Ureter (tissue), 1 donor: ENCODE data around the gene USP2. TPM values are rescaled to one million over a fixed set of nuclear protein-coding genes. Genes with fewer than 3 reads are reported as not detected.
A peak's percentile ranks its signal among the peaks of the same experiment; 100 is the strongest.

ENCODE experiments used
- DNase-seq: peaks from one replicate; pipeline ENCODE4 v3.0.0-alpha.2; 2020; ENCODE audit warnings: low spot score
- total RNA-seq: library from RNA; stranded (reverse); gene quantifications from one replicate; pipeline ENCODE4 v1.2.4, GENCODE V29; 2023
- donor health status: DM: yes; HTN: yes; CAD: no.

The USP2 gene
- total RNA-seq, 1 donor from 2014 or later = 4.8 TPM

DNA sequence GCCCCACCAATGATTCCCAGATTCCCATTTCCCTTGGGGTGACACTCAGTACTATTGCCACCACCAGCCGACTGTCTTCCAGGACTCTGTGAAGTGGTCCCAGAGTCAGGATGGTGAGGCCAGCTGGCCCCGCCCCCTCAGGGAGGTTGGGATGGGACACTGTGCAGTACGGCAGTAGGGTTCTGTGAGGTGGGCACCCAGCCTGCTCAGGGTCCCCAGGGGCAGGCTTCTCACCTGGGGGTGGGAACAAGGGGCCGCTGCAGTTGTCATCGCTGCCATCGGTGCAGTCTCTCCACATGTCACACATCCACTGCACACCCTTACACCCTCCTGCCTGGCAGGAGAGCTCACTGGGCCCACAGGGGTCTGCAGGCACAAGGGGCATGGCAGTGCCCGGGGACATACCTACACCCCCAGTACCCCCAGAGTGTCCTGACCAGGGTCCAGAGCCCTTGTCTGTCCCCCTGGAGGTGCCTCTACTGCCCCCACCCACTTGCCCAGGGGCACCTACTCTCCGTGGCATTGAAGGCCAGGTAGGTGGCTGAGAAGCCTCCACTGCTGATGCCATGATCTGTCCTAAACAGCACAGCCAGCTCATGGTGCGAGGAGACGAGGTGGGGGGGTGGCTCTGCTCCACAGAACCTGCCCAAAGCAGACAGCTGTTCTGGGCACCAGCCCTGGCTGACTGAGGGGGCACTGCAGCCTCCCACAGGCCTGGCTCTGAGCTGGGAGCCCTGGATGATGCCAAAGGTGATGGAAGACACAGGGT is 38.9 kb downstream of the USP2 start:
- no peak for DNase-seq

DNA sequence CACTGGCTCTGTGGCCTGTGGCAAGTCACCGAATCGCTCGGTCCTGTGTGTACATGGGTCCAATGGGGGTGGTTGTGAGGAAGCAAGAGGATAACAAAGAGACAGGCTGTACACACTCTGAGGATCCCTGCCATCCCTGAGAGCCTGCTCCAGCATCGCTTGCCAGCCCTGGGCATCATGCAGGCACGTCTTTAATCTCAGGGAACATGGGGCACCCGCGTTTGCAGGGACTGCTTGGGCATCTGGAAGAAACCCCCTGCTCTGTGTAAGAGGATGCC is 39.5 kb downstream of the USP2 start:
- no peak for DNase-seq

DNA sequence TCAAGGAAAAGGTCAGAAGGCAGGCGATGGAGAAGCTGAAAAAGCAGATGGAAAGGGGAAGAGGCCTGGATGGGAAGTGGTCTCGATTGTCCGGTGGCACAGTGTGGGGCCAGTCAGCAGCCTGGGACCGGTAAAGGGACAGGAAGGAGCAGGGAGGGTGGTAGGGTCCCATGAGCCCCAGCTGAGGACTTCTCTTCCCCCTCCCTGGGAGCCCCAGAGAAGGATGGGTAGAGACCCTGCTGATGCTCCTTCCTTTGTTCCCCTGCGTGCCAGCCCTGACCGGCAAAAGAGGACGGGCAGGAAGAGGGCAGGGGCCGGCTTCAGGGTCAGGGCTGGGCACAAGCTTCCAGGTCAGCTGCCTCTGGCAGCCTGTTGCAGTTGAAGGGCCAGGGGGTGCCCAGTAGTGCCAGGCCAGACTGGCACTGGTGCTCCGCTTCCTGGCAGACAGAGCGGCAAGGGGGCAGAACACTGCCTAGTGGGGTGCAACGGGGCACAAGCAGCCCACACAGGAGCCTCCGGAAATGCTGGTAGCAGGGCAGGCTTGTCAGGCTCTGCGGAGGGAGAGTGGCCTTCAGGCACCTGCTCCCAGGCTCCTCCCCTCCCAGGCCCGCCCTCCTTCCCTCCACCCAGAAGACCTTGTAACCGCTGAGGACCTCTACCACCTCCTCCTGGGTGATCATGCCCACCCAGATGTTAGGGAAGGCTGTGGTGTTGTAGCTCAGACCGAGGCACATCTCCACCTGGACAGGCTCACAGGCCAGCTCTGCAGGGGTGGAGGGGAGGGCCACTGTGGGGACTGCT is 40.1 kb downstream of the USP2 start:
- DNase-seq = no peak

DNA sequence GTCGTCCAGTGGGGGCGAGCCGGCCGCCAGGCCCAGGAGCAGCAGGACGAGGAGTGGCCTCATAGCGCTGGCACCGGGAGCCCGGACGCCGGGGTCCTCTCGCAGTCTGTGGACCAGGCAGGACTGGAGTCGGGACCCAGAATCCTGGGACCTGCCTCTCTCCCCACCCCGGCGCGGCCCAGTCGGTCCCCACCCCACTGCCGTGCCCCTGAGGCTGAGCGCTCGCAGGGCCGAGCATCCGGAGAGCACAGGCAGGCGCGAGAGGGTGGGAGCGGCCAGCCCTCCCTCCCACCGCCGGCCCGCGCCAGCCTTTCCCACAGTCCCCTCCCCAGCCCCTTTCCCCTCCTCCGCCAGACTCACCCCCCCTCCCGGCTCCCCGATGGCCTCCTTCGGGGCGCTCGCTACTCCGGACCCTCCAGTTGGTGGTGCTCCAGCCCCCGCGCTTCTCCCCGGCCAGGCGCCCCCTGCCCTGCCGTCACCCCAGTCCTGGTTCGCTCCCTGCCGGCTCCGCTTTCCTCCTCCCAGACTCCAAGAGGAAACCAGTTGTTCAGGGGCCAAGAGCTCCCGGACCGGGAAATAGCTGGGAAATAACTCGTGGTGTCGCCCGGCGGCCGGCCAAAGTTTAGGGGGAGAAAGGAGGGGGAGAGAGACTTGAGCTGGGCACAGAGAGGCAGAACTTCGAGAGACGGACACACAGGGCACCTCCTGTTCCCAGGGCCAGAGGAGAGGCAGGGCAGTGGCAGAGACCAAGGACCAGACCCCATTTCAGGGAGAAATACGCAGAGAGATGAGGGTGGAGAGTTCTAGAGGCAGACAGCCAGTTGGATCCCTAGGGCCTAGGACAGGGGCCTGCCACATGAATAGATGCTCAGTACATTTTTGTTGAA is 40.9 kb downstream of the USP2 start, which contains the start of gene C1QTNF5:
C1QTNF5 (minus strand) TSS at position 549 of the 887 bp plus-strand sequence; CDS start at position 63, 486 bp downstream.
- DNase-seq = peak; percentile 87

DNA sequence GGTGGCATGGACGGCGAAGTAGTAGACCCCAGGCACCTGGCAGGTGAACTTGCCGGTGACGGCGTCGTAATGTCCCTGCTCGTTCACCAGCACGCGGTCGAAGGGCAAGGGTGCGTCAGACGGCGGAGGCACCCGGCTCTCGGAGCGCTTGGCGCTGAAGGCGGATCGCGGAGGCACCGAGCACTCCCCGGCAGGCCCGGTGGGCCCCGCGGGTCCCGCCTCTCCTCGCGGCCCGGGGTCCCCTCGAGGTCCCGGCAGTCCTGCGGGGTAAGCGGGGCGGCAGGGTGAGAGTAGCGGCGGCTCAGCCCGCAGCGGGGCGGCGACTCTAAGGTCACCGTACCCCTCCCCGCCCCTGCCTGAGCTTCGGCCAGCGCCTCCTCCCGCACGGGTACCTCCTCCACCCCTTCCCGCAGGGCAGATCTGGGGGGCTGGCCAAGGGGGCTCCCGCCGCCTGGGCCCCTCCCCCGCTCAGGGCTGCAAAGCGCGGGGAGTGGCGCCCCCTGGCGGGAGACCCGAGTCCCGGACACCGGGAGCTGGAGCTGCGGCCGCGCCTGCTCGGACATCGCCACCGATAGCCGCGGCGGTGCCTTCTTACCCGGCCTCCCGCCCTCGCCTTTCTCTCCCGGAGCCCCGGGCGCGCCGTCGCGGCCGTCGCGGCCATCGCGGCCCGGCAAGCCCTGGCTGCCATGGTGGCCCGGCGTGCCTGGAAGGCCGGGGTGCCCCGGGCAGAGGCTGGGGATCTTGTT is 41.7 kb downstream of the USP2 start:
- DNase-seq = no peak

DNA sequence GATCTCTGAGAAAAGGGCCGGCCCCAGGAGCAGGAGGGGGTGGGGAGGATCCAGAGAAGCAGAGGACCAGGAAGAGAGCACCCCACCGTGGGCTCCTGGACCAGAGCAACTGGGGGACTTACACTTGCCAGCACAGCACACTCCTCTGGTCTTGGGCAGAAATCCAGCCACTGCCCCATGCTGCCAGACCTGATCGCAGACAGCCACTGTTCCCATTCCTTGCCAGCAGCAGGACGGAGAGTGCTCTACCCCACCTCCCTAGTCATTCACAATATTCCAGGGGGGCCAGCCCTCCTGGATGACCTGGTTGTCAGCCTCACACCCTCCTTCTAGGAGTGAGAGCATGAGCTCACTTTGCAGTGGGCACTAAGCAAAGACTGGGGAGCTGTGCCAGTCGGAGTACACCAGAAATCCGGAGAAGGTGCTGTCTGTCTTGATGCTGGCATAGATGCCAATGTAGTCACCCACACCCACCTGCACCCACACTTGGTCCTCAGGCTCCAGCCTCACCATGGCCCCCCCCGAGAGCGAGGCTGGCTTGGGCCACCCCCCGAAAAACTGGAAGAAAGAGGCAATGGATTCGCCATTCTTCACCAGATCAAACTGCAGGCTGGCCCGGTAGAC is 42.4 kb downstream of the USP2 start:
- DNase-seq = no peak

DNA sequence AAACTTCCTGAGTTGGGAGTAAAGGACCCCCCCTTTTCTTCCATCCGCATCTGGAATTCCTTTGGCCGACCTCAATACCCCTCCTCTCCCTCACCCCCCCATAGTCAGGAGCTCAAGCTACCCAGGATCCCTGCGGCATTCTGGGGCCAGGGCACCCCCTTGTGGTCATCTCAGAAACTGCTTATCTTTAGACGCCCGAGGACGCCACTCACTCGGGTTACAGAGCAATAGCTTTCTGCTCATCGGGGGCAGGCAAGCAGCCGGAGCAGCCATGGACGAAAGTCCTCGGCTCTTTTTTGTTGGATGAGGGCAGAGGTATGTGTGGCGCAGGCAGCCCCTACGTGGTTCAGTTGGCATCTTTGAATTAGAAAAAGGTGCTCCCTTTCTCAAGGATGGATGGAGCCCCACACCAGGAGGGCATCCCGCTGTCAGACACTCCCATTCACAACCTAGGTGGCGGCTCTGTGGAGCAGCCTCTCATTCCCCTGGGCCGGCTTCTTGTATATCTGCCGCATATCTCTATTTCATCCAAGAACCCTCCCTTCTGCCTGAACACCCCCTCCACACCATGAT is 43.1 kb downstream of the USP2 start:
- no peak for DNase-seq

DNA sequence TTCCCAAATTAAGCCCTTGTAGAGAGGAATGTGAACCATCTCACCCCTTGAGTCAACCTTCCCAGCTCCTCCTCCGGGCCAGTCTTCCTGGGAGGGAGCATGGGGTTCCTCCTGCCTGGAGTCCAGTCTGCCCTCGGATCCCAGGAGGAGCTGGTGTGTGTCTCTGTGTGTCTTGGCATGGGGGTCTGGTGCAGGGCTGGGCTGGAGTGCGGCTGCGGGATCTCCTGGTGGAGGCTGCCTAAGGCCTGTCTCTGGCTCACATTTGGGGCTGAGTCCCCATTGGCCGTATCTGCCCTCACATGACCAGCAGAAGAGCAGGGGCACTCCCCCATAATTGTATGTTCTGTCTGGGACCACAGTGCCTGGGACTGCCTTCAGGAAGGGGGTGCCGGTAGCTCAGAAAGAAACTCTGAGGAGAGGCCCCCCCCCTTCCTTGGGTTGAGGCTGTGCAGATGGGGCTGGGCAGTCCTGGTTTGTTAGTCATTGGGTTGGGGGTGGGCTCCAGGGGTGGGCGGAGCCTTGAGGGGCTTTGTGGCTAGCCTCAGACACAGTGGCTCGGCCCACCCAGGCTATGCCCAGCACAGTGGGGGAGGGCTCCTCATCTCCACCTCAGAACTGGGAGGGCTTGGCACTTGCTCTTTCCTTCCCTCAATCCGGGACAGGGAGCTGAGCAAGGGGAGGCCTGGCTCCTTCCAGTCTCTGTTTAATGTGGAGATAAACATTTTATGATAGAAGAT is 43.7 kb downstream of the USP2 start:
- no peak for DNase-seq

DNA sequence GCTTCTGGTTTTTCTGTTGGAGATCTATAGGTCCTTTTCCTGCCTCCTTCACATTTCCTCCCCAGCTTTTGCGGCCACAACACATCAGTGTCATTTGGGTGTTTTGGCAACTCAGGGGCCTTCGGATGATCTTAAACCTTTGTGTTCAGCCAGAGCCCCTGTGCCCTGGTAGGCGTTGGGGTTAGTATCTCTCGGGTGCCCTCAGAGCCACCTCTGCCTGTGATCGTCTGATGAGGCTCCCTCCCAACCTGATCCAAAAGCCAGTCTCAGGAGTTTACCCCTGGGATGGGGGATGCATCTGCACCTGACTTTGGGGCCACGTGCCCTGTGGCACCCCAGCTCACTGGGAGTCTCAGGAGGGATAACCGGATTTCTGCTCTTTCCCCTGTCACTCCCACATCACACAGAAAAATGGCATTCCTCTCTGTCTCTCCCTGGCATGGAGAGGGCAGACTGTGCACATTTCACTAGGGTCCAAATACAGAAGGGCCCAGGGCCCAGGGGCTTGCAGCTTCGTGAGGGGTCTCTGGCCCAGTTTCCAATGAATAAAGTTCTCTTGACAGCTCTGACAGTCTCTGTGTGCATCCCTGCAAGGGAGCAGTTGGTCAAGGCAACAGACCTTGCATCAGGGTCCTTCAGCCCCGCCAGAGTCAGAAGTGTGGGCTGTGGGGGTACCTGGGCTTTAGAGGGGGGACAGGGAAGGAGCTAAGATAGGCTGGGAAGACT is 44.6 kb downstream of the USP2 start:
- no peak for DNase-seq

DNA sequence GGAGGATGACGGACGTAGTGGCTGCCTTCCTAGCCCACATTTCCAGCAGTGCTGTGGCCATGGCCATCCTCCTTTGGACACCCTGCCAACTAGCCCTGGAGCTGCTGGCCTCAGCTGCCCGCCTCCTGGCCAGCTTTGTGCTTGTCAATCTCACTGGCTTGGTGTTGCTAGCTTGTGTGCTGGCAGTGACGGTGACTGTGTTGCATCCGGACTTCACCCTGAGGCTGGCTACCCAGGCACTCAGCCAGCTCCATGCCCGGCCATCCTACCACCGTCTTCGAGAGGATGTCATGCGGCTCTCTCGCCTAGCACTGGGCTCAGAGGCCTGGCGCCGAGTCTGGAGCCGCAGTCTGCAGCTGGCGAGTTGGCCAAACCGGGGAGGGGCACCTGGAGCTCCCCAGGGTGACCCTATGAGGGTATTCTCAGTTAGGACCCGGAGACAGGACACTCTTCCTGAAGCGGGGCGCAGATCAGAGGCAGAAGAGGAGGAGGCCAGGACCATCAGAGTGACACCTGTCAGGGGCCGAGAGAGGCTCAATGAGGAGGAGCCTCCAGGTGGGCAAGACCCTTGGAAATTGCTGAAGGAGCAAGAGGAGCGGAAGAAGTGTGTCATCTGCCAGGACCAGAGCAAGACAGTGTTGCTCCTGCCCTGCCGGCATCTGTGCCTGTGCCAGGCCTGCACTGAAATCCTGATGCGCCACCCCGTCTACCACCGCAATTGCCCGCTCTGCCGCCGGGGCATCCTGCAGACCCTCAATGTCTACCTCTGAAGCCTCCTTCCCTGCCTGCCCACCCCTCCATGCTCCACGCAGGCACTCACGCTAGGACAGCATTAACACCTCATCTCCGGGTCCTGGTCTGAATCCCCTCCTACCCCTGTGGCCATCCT is 45.6 kb downstream of the USP2 start:
- no peak for DNase-seq

DNA sequence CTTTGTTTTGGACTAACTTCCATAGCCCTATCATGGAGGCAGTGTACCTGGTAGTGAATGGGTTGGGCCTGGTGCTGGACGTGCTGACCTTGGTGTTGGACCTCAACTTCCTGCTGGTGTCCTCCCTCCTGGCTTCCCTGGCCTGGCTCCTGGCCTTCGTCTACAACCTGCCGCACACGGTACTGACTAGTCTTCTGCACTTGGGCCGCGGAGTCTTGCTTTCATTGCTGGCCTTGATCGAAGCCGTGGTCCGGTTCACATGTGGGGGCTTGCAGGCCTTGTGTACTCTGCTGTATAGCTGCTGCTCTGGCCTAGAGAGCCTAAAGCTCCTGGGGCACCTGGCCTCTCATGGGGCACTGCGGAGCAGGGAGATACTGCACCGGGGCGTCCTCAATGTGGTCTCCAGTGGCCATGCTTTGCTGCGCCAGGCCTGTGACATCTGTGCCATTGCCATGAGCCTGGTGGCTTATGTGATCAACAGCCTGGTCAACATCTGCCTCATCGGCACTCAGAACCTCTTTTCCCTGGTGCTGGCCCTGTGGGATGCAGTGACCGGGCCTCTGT is 46.3 kb downstream of the USP2 start:
- DNase-seq = no peak

DNA sequence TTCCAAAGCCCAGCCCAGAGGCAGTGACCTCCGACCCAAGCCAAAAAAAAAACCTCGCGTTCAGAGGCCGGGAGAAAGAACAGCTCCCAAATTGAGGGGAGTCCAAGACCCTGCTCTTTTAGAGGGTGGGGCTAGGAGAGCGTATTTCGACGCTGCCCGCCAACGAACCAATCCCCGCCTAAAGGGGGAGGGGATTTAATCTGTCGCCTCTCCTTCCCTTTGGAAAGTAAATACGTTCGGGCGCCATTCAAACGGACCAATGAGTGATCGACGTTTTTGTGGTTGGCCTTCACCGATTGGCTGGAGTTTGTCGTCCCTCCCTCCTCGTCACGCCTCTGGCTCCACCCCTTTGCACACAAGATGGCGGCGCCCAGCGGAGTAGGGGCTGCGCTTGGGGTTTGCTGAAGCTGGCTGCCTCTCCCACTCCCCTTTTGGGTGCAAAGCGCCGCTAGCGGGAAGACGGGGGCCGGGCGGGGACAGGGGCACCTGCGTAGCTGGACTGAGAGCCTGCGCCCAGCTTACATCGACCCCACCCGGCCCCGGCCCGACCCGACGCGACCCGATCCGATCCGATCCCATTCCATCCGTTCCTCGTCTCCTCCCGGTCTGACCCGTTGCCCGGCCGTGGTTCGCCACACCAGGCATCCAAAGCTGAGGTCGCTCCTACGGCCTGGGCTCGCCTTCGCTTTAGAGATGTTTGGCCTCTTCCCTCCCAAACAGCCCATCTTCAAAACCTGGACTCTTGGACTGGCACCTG is 47.1 kb downstream of the USP2 start, which contains the start of gene RNF26:
RNF26 (plus strand) TSS at position 354 of the 757 bp plus-strand sequence. CDS start 596 bp downstream, outside the sequence.
- DNase-seq = peak; percentile 98

DNA sequence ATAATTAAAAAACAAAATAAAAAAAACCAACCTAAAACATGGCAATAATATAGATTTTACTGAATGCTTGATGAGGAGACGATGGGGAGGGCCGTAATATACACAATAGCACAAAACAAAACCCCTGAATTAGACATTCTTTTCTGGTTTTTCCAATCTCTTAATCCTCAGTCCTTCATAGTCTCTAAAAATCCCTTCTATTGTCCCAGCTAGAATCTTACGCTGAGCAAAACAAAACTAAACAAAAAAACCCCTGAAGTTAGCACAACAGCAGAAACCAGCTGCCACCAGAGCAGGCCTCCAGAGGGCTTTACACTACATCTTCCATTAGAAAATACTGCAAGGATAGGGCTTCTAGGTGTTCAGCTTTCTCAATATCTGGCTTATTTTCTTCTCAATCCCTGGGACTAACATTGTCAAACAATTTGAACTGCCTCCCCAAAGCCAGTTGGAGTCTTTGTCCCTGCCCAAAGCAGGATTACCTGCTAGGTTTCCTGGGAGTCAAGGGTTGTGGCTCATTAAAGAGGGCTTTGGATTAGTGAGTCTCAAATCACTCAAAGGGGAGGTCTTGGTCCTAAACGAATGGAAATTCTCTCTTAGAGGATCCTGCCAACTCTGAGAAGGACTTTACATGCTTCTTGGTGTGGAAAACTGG is 49.3 kb downstream of the USP2 start:
- DNase-seq = no peak

DNA sequence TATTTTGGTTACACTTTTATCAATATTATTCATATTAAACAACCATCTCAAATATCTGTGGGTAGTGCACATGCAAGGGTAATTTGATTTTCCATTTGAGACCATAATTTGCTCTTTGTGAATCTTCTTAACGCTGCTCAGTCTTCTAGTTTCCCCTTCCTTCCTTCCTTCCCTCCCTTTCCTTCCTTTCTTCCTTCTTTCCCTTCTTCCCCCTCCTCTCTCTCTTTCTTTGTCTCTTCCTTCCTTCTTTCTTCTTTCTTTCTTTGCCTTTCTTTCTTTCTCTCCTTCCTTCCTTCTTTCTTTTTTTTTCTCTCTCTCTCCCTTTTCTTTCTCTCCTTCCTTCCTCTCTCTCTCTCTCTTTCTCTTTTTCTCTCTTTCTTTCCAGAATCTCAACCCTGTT is 51.3 kb downstream of the USP2 start:
- no peak for DNase-seq

DNA sequence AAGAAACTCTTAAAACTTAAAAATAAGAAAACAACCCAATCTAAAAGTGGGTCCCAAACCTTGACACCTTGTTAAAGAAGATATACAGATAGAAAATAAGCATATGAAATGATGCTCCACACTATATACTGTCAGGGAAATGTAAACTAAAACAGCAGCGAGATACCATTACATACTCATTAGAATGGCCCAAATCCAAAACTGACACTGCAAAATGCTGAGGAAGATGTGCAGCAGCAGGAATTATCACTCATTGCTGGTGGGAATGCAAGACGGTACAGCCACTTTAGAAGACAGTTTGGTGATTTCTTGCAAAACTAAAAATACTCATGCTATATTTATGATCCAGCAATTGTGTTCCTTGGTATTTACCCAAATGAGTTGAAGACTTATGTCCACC is 52.2 kb downstream of the USP2 start:
- no peak for DNase-seq

DNA sequence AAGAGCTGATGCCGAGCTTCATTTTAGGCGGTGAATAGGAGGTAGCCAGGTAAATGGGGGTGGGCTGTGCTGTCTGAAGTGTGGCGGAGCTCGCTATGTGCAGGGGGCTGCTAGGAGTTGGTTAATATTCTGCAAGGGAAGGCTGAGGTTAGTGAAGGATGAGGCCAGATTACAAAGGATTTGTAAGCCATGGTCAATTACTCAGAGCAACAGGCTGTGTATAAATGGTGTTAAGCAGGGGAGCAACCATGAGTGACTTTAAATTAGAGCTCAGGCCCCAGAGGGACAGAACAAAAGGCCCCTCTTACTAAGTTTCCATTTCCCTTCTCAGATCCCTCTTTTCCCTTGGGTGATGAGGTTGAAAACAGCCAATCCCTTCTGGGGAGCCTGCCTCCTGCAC is 57.3 kb downstream of the USP2 start:
- no peak for DNase-seq
